UCSD-AML1 (cell line): ENCODE measurements around the gene JSRP1.

ENCODE experiments used
- DNase-seq: peaks from one replicate; lab custom pipeline; 2025; ENCODE audit not compliant: unreplicated experiment; lab: John Stamatoyannopoulos, UW

JSRP1 gene

DNA sequence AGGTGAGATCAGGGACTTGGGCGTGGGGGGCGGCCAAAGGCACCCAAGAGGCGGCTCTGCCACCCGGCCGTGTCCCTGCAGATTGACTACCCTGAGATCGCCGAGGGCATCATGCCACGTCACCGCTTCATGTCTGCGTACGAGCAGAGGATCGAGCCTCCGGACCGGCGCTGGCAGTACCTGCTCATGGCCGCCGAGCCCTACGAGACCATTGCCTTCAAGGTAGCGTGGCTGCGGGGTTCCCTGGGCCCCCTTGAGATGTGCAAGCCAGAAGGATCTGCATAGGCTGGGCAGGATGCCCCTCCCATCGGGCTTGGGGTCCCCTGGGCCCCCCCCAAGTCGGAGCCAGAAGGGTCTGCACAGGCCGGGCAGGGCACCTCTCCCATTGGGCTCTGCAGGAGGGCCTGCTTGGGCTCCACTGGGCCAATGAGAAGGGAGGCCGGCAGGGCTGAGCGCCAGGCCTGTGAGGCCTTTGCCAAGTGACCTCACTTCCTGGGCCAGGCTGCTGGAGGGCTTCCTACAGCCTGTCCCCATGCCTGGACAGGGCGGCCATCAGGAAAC, 9.3 kb downstream of the JSRP1 start:
- no peak for DNase-seq

DNA sequence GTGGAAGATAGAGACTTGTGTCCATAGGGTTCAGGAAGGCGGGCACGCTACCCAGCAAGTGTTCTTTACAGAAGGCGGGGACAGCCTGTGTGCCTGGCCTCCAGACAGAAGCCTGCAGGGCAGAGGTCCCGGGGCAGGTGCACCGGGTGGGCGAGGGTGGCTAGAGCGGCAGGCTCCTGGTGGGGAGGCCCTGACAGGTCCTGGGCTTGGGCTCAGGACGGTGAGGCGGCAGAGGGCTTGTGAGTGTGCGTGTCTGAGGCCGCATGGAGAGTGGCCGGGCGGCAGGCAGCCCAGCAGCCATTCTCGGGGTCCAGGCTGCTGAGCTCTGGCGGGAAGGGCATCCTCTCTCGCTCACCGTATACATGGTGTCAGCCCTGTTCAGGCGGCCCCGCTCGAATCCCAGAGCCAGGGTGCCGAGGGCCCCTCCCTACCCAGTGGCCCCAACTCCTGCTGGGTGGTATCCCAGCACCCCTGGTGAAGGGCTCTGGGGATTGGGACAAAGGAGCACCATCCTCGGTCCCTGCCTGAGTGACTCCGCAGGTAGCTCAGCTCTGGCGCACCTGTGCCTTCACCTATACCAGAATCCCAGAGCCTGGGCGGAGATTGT, 10.1 kb downstream of the JSRP1 start:
- DNase-seq: no peak

DNA sequence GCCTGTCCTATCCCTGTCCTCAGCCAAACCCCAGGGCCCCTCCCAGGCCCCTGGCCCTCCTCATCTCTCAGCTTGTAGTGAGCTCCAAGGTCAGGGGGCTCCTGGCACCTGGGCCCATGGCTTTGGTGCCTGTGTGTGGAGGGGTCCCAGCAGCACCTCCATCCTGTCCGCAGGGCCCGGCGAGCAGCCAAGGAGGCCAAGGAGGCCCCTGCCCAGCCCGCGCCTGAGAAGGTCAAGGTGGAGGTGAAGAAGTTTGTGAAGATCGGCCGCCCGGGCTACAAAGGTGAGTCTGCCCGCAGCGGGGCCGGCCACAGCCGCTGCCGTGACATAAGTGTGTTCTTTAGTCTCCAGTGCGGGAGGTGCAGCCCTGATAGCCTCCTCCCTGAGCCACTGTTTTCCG, 10.9 kb downstream of the JSRP1 start:
- no peak for DNase-seq

DNA sequence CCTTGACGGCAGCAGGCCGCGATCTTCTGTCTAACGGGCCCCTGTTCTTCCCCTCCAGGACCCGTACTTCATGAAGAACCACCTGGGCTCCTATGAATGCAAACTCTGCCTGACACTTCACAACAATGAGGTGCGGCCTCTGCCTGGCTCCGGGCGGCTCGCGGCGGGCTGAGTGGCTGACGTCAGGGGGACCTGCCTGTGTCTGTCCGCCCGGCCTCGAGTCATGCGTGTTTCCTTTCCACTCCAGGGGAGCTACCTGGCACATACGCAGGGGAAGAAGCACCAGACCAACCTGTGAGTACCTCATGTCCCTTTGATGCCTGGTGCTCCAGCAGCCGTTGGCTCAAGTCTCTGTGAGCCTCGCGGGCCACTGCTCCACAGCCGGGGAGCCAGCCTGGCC, 11.7 kb downstream of the JSRP1 start:
- DNase-seq: no peak

DNA sequence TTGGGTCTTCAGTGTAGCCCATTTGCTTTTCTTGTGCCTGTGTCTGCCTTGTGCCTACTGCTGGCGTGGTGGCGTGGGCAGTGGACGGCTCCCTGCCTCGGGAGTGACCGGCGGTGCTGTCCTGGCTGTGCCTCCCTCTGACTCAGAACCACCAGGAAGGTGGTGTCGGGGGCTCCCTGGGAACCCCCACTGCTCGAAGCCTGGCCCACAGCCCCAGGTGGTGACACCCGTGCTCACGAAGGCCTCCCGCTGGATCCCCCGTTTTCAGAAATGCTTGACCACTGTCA, 12.1 kb downstream of the JSRP1 start:
- no peak for DNase-seq

DNA sequence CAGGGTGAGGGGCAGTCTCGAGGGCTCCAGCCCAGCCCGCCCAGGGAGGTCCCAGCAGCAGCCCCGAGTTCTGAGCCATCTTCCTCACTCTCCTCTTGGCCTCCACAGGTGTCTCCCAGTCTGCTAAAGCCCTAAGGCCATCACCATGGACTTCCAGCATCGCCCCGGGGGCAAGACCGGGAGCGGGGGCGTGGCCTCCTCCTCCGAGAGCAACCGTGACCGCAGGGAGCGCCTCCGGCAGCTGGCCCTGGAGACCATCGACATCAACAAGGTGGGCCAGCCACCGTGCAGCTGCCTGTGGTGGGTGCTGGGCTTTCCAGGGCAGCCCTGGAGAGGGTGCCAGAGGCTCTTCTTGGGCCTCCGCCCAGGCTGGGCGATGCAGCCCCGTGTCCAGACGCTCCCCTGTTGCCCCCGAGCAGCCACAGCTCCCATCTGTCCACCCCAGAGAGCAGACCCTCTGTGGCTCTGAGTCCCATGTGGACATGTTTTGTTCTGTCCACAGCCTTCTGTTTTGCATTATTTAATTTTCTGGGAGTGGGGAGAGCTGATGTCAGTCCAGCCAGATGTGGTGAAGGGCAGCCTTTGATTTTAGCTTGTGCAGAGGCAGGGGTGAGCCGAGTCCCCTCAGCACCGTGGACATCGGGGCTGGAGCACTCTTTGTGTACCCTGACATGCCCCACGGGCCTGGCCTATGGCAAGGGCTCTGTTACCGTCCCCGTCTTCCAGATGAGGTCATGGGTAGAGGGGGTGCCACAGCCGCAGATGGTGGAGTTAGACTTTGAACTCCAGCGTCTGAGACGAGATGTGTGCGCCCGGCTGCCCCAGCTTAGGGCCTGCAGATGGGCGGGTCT, 12.7 kb downstream of the JSRP1 start:
- DNase-seq: no peak

DNA sequence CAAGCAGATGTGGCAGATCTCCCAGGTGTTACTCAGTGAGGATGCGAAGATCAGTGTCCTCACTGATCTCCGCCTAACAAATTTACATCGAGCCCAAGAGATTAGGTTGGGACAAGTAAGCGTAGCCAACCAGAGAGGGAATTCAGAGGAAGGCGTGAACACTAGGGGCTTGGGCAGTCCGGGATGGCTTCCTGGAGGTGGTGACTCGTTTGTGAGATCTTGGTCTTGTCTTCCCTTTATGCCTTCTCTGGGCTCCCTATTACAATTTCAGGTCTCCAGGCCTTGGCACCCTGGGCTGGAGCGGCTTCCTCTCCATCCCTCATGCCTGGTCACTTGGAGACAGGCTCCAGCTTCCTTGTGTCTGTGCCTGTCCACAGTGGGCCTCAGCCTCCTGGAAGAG, 13.4 kb downstream of the JSRP1 start:
- no peak for DNase-seq

DNA sequence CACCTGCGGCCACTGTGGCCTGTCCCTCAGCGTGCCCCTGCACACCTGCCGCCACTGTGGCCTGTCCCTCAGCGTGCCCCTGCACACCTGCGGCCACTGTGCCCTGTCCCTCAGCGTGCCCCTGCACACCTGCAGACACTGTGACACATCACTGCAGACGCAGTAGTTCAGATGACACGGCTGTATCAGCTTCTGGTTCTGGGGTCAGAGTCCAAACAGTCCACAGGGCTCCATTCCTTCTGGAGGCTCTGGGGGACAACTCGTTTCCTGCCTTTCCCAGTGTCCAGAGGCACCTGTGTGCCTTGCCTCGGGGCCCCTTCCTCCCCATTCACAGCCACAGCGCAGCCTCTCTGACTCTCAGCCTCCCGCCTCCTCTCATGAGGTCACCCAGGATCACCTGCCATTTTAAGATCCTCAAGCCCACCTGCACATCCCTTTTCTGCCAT, 14.1 kb downstream of the JSRP1 start:
- no peak for DNase-seq

DNA sequence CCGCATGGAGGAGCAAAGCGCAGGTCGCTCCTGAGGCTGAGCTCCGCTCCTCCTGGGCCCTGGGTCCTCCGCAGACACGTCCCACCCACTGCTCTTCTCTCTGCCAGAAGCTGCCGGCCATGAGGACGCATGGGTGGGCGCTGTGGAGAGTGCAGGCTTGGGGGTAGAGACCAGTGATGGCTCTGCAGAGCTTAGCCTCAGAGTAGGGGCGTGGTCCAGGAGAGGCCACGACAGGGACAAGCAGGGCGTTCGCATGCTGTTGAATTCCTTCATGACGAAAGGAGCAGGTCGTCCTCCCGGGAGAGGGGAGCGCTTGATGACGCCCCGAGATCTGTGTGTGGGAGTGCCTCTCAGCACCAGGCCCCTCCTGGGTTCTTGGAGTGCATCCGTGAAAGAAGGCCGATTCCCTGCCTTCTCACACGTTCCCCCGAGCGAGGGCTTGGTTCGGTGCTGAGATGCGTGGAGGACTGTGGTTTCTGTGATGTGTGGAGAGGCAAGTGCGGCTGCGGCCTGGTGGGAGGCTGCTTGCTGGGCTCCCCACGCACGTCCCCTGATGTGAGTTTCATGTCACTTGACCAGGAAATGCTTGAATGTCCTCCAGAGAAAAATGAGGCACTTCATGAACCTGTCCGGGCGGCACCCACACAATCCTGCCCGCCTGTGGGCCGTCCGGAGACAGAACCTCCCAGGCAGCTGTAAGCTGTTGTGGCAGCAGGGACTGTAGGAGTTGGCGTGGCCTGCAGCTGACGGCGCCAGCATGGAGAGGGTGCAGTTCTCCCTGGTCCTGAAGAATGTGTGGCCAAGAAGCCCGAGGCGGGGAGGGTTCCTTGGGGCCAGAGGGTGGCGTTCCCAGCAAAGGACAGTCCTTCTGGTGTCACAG, 15.1 kb downstream of the JSRP1 start:
- DNase-seq: no peak

DNA sequence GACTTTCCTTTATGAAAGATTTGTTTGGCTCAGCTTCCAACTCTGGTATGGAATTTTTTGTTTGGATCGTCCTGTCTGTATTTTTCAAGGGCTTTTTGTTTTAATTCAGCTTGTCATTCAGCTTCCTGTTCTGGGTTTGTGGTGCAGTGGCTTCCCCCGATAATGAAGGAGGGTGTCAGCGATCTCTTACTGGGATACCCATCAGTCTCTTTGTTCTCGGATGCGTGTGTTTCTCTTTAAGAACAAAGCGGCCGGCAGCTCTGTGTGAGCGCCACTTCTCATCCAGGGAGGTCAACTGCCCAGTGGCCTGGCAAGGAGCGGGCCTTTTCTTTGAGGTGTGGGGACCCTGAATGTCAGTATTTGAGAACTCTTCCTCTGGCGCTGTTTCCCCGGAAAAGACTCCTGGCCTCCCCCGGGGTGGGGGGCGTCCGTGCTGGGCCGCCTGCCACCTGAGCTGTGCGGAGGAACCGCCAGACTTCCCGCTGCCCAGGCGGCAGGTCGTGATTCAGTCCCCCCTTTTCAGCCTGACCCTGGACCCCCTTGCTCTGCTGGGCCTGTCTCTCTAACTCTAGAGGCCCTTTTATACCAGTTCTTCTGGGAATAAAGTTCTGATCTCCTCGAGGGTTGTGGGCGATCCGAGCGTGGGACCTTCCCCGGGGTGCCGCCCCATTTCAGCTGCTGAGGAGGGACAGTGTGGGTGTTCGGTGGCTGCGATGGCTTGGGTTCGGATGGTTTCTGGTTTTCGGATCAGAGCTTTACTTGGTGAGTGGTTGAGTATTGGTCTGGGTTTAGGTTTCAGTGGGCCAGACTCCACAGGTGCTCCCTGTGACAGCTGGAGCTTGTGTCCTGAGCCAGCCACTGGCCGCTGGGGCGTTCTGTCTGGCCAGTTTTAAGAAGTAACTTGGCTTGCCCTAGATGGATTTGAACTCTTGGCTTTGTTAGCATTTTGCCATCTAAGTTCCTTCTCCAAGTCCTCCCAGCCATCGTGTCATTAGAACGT, 16.1 kb downstream of the JSRP1 start:
- peak; percentile 50 for DNase-seq

DNA sequence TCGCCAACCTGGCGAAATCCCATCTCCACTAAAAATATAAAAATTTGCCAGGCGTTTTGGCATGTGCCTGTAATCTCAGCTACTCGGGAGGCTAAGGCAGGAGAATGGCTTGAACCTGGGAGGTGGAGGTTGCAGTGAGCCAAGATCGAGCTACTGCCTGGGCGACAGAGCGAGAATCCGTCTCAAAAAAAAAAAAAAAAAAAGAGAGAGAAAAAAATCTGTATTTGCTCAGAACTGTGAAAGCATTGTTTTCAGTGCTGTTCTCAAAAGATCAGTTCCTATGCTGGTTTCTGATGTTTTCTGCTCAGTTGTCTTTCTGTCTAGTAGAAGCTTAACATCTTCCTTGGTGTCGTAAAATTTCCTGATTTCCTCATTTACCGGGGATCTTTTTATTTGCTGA, 17.0 kb downstream of the JSRP1 start:
- DNase-seq: no peak

DNA sequence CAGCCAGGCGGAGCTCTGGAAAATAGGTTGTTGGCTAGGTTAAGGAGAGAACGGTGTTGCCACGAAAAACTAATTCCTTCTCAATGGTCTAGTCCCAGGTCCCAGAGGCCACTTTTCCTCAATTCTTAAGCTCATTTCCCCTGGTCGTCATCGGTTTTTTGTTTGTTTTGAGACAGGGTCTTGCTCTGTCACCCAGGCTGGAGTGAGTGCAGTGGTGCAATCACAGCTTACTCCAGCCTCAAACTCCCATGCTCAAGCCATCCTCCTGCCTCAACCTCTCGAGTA, 18.4 kb downstream of the JSRP1 start:
- DNase-seq: no peak

DNA sequence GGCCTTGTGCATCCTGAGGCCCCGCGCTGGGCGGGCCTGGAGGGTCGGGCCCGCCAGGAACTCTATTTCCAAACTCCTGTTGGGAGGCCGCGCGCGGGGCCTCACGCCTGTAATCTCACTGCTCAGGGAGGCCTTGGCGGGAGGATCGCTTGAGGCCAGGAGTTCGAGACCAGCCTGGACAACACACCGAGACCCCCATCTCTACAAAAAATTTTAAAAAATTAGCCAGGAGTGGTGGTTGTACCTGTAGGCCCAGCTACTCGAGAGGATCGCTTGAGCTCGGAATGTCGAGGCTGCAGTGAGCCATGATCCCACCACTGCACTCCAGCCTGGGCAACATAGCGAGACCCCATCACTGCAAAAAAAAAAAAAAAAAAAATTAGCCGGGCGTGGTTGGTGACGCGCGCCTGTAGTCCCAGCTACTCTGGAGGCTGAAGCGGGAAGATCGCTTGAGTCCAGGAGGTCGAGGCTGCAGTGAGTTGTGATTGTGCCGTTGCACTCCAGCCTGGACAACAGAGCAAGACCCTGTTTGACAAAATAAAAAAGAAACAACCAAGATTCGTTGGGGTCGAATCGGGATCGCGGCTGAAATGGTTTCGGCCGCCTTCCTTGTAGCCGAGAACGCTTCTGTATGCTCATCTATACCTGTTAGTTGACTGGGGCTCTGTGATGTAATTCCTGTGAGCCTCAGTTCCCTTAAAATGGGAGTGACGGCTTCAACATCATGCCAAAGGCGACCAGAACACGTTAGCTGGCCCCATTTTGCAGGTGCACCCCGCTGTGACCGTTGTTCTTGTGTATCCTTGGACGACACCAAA, 19.0 kb downstream of the JSRP1 start:
- DNase-seq: no peak

DNA sequence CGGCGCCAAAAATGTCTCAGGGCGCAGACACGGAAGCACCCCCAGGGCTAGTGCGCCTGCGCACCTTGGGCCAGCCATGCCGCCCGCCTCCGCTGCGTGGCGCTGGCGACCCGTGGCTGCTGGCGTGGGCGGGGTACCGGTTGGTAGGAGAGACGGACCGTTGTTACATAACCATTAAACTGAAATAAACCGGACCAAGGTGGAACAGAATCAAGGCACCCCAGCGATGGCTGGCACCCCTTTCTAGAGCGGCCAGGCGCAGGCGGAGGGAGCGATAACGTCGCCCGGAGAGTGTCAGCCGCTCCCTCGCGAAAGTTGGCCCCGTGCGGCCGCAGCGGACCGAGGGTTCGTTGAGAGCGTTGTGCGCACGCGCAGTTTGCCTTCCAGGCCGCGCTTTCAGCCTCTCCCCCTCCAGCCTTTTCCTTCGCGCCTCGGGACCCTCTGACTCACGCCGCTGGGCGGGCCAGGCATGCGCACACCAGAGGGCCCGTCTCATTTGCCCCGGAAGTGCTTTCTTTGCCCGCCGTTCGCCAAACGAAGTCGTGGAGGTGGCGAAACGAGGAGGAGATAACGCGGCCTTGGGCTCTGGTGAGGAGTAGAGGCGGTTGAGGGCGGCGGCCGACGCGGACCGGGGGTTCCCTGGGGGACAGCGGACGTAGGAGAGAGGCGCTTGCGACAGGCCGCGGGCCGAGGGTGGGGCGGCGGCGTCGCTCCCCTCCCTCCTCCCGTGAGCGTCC, 19.7 kb downstream of the JSRP1 start, which contains the start of the genes PLEKHJ1 and SF3A2:
TSS of gene PLEKHJ1 (minus strand) at position 16 of the 737 bp plus-strand sequence. CDS start 81 bp downstream, outside the sequence.
TSS of gene SF3A2 (plus strand) at position 511 of the 737 bp plus-strand sequence. CDS start 6,595 bp downstream, outside the sequence.
- peak; percentile 98 for DNase-seq

DNA sequence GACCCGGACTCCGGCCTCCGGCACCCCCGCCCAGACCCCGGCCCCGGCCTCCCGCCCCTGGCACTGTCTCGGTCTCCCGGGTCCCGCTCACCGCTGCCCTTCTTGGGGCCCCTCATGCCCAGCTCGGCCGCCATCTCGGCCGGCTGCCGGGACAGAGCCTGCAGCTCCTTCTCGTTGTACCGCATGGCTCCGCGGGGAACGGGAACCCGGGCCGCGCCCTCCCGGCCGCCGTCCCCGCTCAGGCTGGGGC, 20.2 kb downstream of the JSRP1 start:
- DNase-seq: no peak

DNA sequence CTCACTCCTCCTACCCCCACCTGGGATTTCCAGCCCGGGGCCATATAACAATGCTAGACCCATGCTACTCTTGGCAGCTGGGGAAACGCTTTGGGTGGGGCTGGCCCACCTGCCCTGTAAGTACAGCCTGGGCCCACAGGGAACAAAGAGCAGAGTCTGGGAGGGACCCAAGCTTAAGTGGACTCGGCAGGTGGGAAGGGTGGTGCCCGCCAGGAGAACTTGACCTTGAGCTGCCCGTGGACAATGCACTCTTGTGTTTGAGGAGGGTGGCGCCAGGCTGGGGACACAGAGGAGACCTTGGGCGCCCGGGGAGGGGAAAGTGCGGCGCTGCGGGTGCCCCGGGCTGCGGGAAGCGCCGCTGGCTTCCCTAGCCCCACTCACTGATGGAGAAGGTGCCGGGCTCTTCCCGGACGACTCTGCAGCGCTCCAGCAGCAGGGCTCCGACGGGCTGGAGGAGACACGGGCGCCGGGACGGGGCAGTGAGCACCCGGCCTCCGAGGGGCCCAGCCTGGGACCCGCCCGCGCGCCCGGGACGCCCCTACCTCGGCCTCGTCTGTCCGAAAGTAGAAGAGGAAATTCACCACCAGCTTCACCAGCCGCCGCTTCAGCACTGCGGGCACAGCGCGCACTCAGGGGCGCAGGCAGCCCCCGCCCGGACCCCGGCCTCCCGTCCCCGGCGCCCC, 20.7 kb downstream of the JSRP1 start:
- peak; percentile 36 for DNase-seq

DNA sequence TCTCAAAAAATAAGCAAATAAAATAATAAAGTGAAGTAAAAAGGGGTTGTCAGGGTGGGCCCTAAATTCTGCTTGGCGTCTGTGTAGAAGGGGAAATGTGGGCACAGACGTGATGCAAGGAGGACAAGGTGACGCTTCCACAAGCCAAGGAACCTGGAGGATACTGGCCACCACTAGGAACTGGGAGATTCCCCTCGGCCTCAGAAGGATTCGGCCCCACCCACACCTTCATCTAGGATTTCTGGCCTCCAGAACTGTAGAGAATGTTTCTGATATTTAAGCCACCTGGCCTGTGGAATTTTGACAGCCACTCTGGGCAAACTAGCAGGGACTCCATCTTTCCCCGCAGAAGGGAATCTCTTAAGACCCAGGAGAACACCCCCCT, 21.2 kb downstream of the JSRP1 start:
- no peak for DNase-seq

DNA sequence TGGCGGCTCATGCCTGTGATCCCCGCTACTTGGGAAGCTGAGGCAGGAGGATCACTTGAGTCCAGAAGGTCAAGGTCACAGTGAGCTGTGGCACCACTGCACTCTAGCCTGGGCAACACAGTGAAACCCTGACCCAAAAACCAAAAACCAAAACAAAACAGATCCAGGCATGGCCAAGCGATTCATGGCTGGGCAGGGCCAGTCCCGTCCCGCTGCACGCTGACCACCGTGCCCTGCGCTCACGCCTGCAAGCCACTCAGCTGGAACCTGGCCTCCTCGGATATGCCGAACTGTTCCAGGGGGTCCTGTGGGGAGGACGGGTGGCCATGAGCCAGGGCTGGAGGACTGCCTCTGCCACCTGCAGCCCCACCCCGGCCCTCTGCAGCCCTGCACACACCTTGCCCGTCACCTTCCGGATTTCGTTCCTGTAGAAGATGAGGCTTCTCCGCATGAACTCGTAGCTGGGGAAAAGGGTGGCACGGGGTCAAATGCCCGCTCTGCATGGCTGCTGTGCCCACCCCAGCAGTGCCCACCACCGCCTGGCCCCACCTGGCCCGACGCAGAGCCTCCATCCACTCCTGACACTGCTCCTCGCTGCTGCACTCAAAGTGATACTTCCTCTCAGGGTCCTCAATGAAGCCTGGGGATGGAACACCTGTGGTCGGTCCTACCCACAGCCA, 22.5 kb downstream of the JSRP1 start:
- DNase-seq: no peak
